NCI-H2107 treated with DMSO at 0.1 percent for 48 hours (cell line): ENCODE data around the gene GIMAP6.
"Not testable (repeated sequence)": the region's sequence is repeated elsewhere in the genome, so short reads cannot be mapped to it uniquely, and the experiment has no call there.

ENCODE experiments used
- DNase-seq: peaks from one replicate; lab custom pipeline; 2025; ENCODE audit not compliant: unreplicated experiment; lab: John Stamatoyannopoulos, UW

GIMAP6 gene

GRCh38 chr7:150586785-150587152 is 45.4 kb downstream of the GIMAP6 start:
- no peak for DNase-seq

GRCh38 chr7:150586068-150586784 is 46.0 kb downstream of the GIMAP6 start:
- DNase-seq: no peak

GRCh38 chr7:150585199-150585598 is 47.0 kb downstream of the GIMAP6 start:
- no peak for DNase-seq

GRCh38 chr7:150580638-150581394 is 51.4 kb downstream of the GIMAP6 start:
- DNase-seq: no peak

GRCh38 chr7:150579979-150580637 is 52.1 kb downstream of the GIMAP6 start:
- DNase-seq: not testable (repeated sequence)
